Measurements from ENCODE around the gene CHD1. TPM values are rescaled to one million over a fixed set of nuclear protein-coding genes. Genes with fewer than 3 reads are reported as not detected.

Gene CHD1
- total RNA-seq, 1 donor from 2014 or later, result 28.3 TPM

GRCh38 chr5:98927989-98928872 lies 576 bp downstream of the CHD1 start:
- Mint-ChIP-seq H3K9me3 (ENCODE audit: unreplicated experiment) (no peaks in the 10 kb centered on the region), H3K36me3 (ENCODE audit: unreplicated experiment) (peaks cover 15% of the 10 kb centered on the region), H3K4me3 (ENCODE audit: unreplicated experiment) (peak overlapping the region; percentile 97), H3K27me3 (ENCODE audit: unreplicated experiment) (no peaks in the 10 kb centered on the region), H3K4me1 (ENCODE audit: unreplicated experiment) (peaks cover 35% of the 10 kb centered on the region), H3K27ac (ENCODE audit: unreplicated experiment) (peak overlapping the region; percentile 100)
- TF ChIP-seq CTCF (IDR thresholded peaks at IDR 0.05), result no peak
- peak; percentile 86 for DNase-seq (ENCODE audit: extremely low spot score, unreplicated experiment)

- TF ChIP-seq CTCF (IDR thresholded peaks at IDR 0.05), result no peak
- H3K4me1 Mint-ChIP-seq (ENCODE audit: unreplicated experiment), result peaks cover 35% of the 10 kb centered on the region
- peak overlapping the region; percentile 99 for H3K27ac Mint-ChIP-seq (ENCODE audit: unreplicated experiment)
- H3K9me3 Mint-ChIP-seq (ENCODE audit: unreplicated experiment), result no peaks in the 10 kb centered on the region
- peaks cover 19% of the 10 kb centered on the region for H3K36me3 Mint-ChIP-seq (ENCODE audit: unreplicated experiment)
- no peak for DNase-seq (ENCODE audit: extremely low spot score, unreplicated experiment)
- H3K27me3 Mint-ChIP-seq (ENCODE audit: unreplicated experiment), result no peaks in the 10 kb centered on the region
- H3K4me3 Mint-ChIP-seq (ENCODE audit: unreplicated experiment), result peak overlapping the region; percentile 97
These were observed 1.4 kb downstream of the CHD1 start for GRCh38 chr5:98927242-98927988.

- H3K4me1 Mint-ChIP-seq (ENCODE audit: unreplicated experiment), result peaks cover 19% of the 10 kb centered on the region
- H3K4me3 Mint-ChIP-seq (ENCODE audit: unreplicated experiment), result no peak overlapping the region
- H3K36me3 Mint-ChIP-seq (ENCODE audit: unreplicated experiment), result peaks cover 26% of the 10 kb centered on the region
- no peaks in the 10 kb centered on the region for H3K27me3 Mint-ChIP-seq (ENCODE audit: unreplicated experiment)
- TF ChIP-seq CTCF (IDR thresholded peaks at IDR 0.05), result no peak
- H3K27ac Mint-ChIP-seq (ENCODE audit: unreplicated experiment), result no peak overlapping the region
- no peaks in the 10 kb centered on the region for H3K9me3 Mint-ChIP-seq (ENCODE audit: unreplicated experiment)
- no peak for DNase-seq (ENCODE audit: extremely low spot score, unreplicated experiment)
These were observed 4.8 kb downstream of the CHD1 start for GRCh38 chr5:98923966-98924365.

- TF ChIP-seq CTCF (IDR thresholded peaks at IDR 0.05), result no peak
- Mint-ChIP-seq H3K4me1 (ENCODE audit: unreplicated experiment) (peaks cover 14% of the 10 kb centered on the region), H3K27me3 (ENCODE audit: unreplicated experiment) (no peaks in the 10 kb centered on the region), H3K9me3 (ENCODE audit: unreplicated experiment) (no peaks in the 10 kb centered on the region), H3K4me3 (ENCODE audit: unreplicated experiment) (no peak overlapping the region), H3K27ac (ENCODE audit: unreplicated experiment) (no peak overlapping the region), H3K36me3 (ENCODE audit: unreplicated experiment) (peaks cover 33% of the 10 kb centered on the region)
- DNase-seq (ENCODE audit: extremely low spot score, unreplicated experiment), result no peak
These were observed 6.8 kb downstream of the CHD1 start for GRCh38 chr5:98921947-98922505.

DNA sequence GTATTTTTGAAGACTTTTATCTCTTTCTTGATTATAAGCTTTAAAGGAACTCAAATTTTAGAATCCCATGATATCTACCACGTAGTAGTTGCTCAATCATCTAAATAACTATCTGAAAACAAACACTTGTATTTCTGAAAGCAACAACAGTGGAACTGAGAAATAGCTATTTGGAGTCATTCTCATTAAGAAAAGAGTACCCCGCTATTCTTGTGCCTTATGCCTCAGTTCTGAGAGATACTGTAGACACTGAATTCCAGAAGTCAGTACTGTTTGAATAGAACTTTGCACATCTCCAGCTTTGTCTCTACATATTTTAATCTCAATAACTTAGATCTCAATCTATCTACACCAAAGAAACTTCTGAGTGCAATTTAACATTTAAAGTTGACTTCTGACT lies 11.4 kb downstream of the CHD1 start:
- H3K9me3 Mint-ChIP-seq (ENCODE audit: unreplicated experiment), result no peaks in the 10 kb centered on the region
- H3K36me3 Mint-ChIP-seq (ENCODE audit: unreplicated experiment), result peaks cover 23% of the 10 kb centered on the region
- no peak for TF ChIP-seq CTCF (IDR thresholded peaks at IDR 0.05)
- H3K4me3 Mint-ChIP-seq (ENCODE audit: unreplicated experiment), result no peak overlapping the region
- H3K27ac Mint-ChIP-seq (ENCODE audit: unreplicated experiment), result no peak overlapping the region
- H3K27me3 Mint-ChIP-seq (ENCODE audit: unreplicated experiment), result no peaks in the 10 kb centered on the region
- H3K4me1 Mint-ChIP-seq (ENCODE audit: unreplicated experiment), result peaks cover 17% of the 10 kb centered on the region
- DNase-seq (ENCODE audit: extremely low spot score, unreplicated experiment), result no peak

Measured in osteocyte (in vitro differentiated cells).